HG03139 (cell line): Measurements from ENCODE around the gene DENND11.
"Not testable (repeated sequence)": the region's sequence is repeated elsewhere in the genome, so short reads cannot be mapped to it uniquely, and the experiment has no call there.

Experiments used
- ATAC-seq: cut with Tn5 transposase; IDR thresholded peaks from one replicate; pipeline ENCODE4 v1.9.1; 2021; ENCODE audit not compliant: unreplicated experiment

The DENND11 gene

GRCh38 chr7:141709318-141709717 lies 7.4 kb upstream of the DENND11 start:
- ATAC-seq = no peak

GRCh38 chr7:141708351-141708750 lies 6.4 kb upstream of the DENND11 start, which contains the start of gene WEE2:
Gene WEE2 (plus strand): TSS chr7:141708353. CDS start chr7:141708759, 406 bp downstream.
- no peak for ATAC-seq

- no peak for ATAC-seq
These were observed 4.5 kb upstream of the DENND11 start for GRCh38 chr7:141706239-141707064.

GRCh38 chr7:141704741-141705140 lies 2.8 kb upstream of the DENND11 start:
- no peak for ATAC-seq

GRCh38 chr7:141704112-141704511 lies 2.1 kb upstream of the DENND11 start:
- ATAC-seq = no peak

GRCh38 chr7:141702892-141703291 lies 926 bp upstream of the DENND11 start:
- ATAC-seq = no peak

GRCh38 chr7:141701489-141702046 lies 398 bp downstream of the DENND11 start:
- ATAC-seq = peak; percentile 80

- no peak for ATAC-seq
These were observed 1.1 kb downstream of the DENND11 start for GRCh38 chr7:141700848-141701371.

GRCh38 chr7:141700296-141700847 lies 1.6 kb downstream of the DENND11 start:
- ATAC-seq = no peak

- ATAC-seq = no peak
These were observed 2.1 kb downstream of the DENND11 start for GRCh38 chr7:141699860-141700259.

GRCh38 chr7:141698247-141699015 lies 3.5 kb downstream of the DENND11 start:
- ATAC-seq = no peak

- ATAC-seq = no peak
These were observed 4.6 kb downstream of the DENND11 start for GRCh38 chr7:141697211-141697871.

GRCh38 chr7:141696348-141696747 lies 5.6 kb downstream of the DENND11 start:
- no peak for ATAC-seq

GRCh38 chr7:141695803-141696289 lies 6.1 kb downstream of the DENND11 start:
- no peak for ATAC-seq

- no peak for ATAC-seq
These were observed 8.9 kb downstream of the DENND11 start for GRCh38 chr7:141693082-141693481.

GRCh38 chr7:141691961-141692360 lies 10.0 kb downstream of the DENND11 start:
- no peak for ATAC-seq

- no peak for ATAC-seq
These were observed 10.4 kb downstream of the DENND11 start for GRCh38 chr7:141691540-141691939.

- not testable (repeated sequence) for ATAC-seq
These were observed 12.7 kb downstream of the DENND11 start for GRCh38 chr7:141689072-141689825.

GRCh38 chr7:141688043-141688442 lies 13.9 kb downstream of the DENND11 start:
- no peak for ATAC-seq

GRCh38 chr7:141686670-141687069 lies 15.3 kb downstream of the DENND11 start:
- ATAC-seq = no peak
